HEK293 (cell line): Measurements from ENCODE around the gene EPS8L3.
A peak's percentile ranks its signal among the peaks of the same experiment; 100 is the strongest.

Source experiments
- BCL6B ChIP-seq: fragments of 450-650 bp; formaldehyde crosslinking; IDR thresholded peaks from 2 replicates; pipeline ENCODE4 v1.5.1; 2017; ENCODE audit warnings: missing biosample characterization, missing genetic modification characterization
- GLIS1 ChIP-seq: fragments of 450-650 bp; formaldehyde crosslinking; IDR thresholded peaks from 2 replicates; pipeline ENCODE4 v1.5.1; 2016; ENCODE audit warnings: missing biosample characterization, missing genetic modification characterization
- GLIS2 ChIP-seq: fragments of 450-650 bp; formaldehyde crosslinking; IDR thresholded peaks from 2 replicates; pipeline ENCODE4 v1.5.1; 2016; ENCODE audit warnings: missing biosample characterization, missing genetic modification characterization
- KLF16 ChIP-seq: fragments of 450-650 bp; formaldehyde crosslinking; IDR thresholded peaks from 2 replicates; pipeline ENCODE4 v1.5.1; 2017; ENCODE audit warnings: missing biosample characterization, missing genetic modification characterization
- MZF1 ChIP-seq: fragments of 450-650 bp; formaldehyde crosslinking; IDR thresholded peaks from 2 replicates; pipeline ENCODE4 v1.5.1; 2017; ENCODE audit warnings: missing biosample characterization, missing genetic modification characterization, borderline replicate concordance
- PRDM6 ChIP-seq: fragments of 450-650 bp; formaldehyde crosslinking; IDR thresholded peaks from 2 replicates; pipeline ENCODE4 v1.5.1; 2017; ENCODE audit warnings: missing biosample characterization, missing genetic modification characterization
- SCRT2 ChIP-seq: fragments of 450-650 bp; formaldehyde crosslinking; IDR thresholded peaks from 2 replicates; pipeline ENCODE4 v1.5.1; 2016; ENCODE audit warnings: missing biosample characterization, missing genetic modification characterization
- SP2 ChIP-seq: fragments of 450-650 bp; formaldehyde crosslinking; IDR thresholded peaks from 2 replicates; pipeline ENCODE4 v1.5.1; 2016; ENCODE audit warnings: missing biosample characterization, missing genetic modification characterization
- SP7 ChIP-seq: fragments of 450-650 bp; formaldehyde crosslinking; IDR thresholded peaks from 2 replicates; pipeline ENCODE4 v1.5.1; 2016; ENCODE audit warnings: missing biosample characterization, missing genetic modification characterization
- ZBTB20 ChIP-seq: fragments of 450-650 bp; formaldehyde crosslinking; IDR thresholded peaks from 2 replicates; pipeline ENCODE4 v1.5.1; 2016; ENCODE audit warnings: missing biosample characterization, missing genetic modification characterization
- ZBTB26 ChIP-seq: fragments of 450-650 bp; formaldehyde crosslinking; optimal IDR thresholded peaks from 2 replicates; pipeline ENCODE3; 2016; ENCODE audit warnings: missing biosample characterization, mild to moderate bottlenecking, missing genetic modification characterization
- ZBTB8A ChIP-seq: fragments of 450-650 bp; formaldehyde crosslinking; IDR thresholded peaks from 2 replicates; pipeline ENCODE4 v1.5.1; 2016; ENCODE audit warnings: missing biosample characterization, missing genetic modification characterization
- ZNF146 ChIP-seq: fragments of 450-650 bp; formaldehyde crosslinking; IDR thresholded peaks from 2 replicates; pipeline ENCODE4 v1.5.1; 2016; ENCODE audit warnings: missing biosample characterization, missing genetic modification characterization
- ZNF184 ChIP-seq: fragments of 450-650 bp; IDR thresholded peaks from 2 replicates; pipeline ENCODE4 v1.5.1; 2018; ENCODE audit warnings: missing biosample characterization, mild to moderate bottlenecking, missing genetic modification characterization
- ZNF23 ChIP-seq: fragments of 450-650 bp; formaldehyde crosslinking; IDR thresholded peaks from 2 replicates; pipeline ENCODE4 v1.5.1; 2016; ENCODE audit warnings: missing biosample characterization, missing genetic modification characterization, borderline replicate concordance
- ZNF529 ChIP-seq: fragments of 450-650 bp; formaldehyde crosslinking; IDR thresholded peaks from 2 replicates; pipeline ENCODE4 v1.5.1; 2017; ENCODE audit warnings: missing genetic modification characterization, missing biosample characterization; ENCODE audit not compliant: insufficient replicate concordance
- ZNF596 ChIP-seq: fragments of 450-650 bp; IDR thresholded peaks from 2 replicates; pipeline ENCODE4 v1.5.0; 2018; ENCODE audit warnings: missing biosample characterization, mild to moderate bottlenecking, missing genetic modification characterization, moderate library complexity
- ZNF645 ChIP-seq: fragments of 450-650 bp; formaldehyde crosslinking; IDR thresholded peaks from 2 replicates; pipeline ENCODE4; 2016; ENCODE audit warnings: missing biosample characterization, missing genetic modification characterization
- ZNF677 ChIP-seq: fragments of 450-650 bp; IDR thresholded peaks from 2 replicates; pipeline ENCODE4 v1.5.0; 2018; ENCODE audit warnings: missing biosample characterization, mild to moderate bottlenecking, missing genetic modification characterization, moderate library complexity
- ZNF76 ChIP-seq: fragments of 450-650 bp; formaldehyde crosslinking; IDR thresholded peaks from 2 replicates; pipeline ENCODE4; 2016; ENCODE audit warnings: low read depth, missing biosample characterization, missing genetic modification characterization, borderline replicate concordance
- ZNF777 ChIP-seq: fragments of 450-650 bp; formaldehyde crosslinking; IDR thresholded peaks from 2 replicates; pipeline ENCODE4 v1.5.1; 2017; ENCODE audit warnings: missing biosample characterization, missing genetic modification characterization, borderline replicate concordance
- ZNF843 ChIP-seq: fragments of 450-650 bp; formaldehyde crosslinking; IDR thresholded peaks from 2 replicates; pipeline ENCODE4 v1.5.1; 2016; ENCODE audit warnings: missing biosample characterization, missing genetic modification characterization
- ZSCAN23 ChIP-seq: fragments of 450-650 bp; formaldehyde crosslinking; IDR thresholded peaks from 2 replicates; pipeline ENCODE4 v1.5.1; 2016; ENCODE audit warnings: missing biosample characterization, missing genetic modification characterization
- TF ChIP-seq, protein P1 (sequence below): fragments of 450-650 bp; formaldehyde crosslinking; IDR thresholded peaks from 2 replicates; pipeline ENCODE4 v1.5.1; 2016; ENCODE audit warnings: missing biosample characterization, missing genetic modification characterization
- TF ChIP-seq, protein P2 (sequence below): fragments of 450-650 bp; formaldehyde crosslinking; IDR thresholded peaks from 2 replicates; pipeline ENCODE4 v1.5.1; 2016; ENCODE audit warnings: missing biosample characterization, missing genetic modification characterization
- TF ChIP-seq, protein P3 (sequence below): sonication (generic); formaldehyde crosslinking; IDR thresholded peaks from 2 replicates; pipeline ENCODE4 v1.8.1; 2022; ENCODE audit warnings: mild to moderate bottlenecking, moderate library complexity, missing genetic modification reagents
- TF ChIP-seq, protein P4 (sequence below): fragments of 450-650 bp; formaldehyde crosslinking; IDR thresholded peaks from 2 replicates; pipeline ENCODE4 v1.5.1; 2016; ENCODE audit warnings: missing biosample characterization, missing genetic modification characterization, borderline replicate concordance

The EPS8L3 gene

DNA sequence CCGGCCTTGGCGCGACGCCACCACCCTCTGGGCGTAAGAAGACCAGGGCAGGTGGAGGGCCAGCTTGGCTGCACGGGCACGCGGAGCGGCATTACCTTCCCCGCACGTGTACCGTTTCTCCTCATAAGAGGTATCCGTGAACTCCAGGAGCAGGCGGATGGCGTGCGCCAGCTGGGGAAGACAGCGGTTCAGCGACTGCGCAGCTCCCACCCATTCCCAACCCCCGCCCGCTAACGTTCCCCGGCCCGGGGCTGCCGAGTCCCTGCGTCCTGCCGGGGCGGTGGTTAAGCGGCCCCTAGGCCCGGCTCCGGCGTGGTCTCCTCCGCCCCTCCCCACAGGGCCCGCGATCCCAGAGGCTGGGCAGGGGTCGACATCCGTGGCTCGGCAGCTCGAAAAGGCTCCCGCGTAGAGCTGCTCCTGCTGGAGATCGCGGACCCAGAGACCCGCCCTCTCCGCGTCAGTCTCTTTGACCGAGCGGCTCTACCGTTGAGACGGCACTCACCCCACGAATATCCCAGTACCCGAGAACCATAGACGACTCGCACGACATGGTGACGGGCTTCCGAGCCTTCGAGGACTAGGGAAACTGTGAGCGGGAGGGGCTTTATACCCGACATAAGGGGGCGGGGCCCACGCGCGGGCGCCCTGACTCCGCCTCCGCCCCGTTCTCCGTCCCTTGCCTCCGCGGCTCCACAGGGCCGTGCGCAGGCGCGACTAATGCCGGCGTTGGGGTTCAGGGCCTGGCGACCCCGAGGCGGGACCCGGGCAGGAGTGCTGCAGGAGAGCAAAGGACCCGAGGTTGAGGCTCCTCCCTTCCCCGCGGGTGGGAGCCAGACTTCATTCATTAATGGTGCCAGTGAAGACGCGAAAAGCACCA is 23.7 kb downstream of the EPS8L3 start (continued):
- TF ChIP-seq ZNF596 (no peak), ZNF645 (tag by site-specific recombination) (no peak), ZNF677 (tag by site-specific recombination) (no peak), PRDM6 (no peak), ZBTB20 (tag by site-specific recombination) (peak; percentile 10; the same call in 1 of the 2 replicates), ZBTB8A (tag by site-specific recombination) (no peak), BCL6B (no peak), ZNF184 (tag by site-specific recombination) (no peak), KLF16 (tag by site-specific recombination) (0 out of 2 replicates have a peak, but pooled peaks have one; percentile 65), ZSCAN23 (tag by site-specific recombination) (no peak), ZNF529 (tag by site-specific recombination) (no peak), ZNF777 (tag by site-specific recombination) (peak; percentile 76; the same call in 1 of the 2 replicates), GLIS1 (tag by site-specific recombination) (0 out of 2 replicates have a peak, but pooled peaks have one; percentile 21), ZNF146 (tag by site-specific recombination) (no peak), GLIS2 (tag by site-specific recombination) (peak; percentile 32; the same call in 1 of the 2 replicates), ZNF843 (tag by site-specific recombination) (no peak), MZF1 (no peak), SP2 (tag by site-specific recombination) (peak; percentile 23; the same call in 1 of the 2 replicates), ZBTB26 (peak; percentile 43), ZNF23 (tag by site-specific recombination) (no peak), ZNF76 (tag by site-specific recombination) (0 out of 2 replicates have a peak, but pooled peaks have one; percentile 26), SP7 (tag by site-specific recombination) (0 out of 2 replicates have a peak, but pooled peaks have one; percentile 14), SCRT2 (tag by site-specific recombination) (no peak)
- TF ChIP-seq, protein P1, sequence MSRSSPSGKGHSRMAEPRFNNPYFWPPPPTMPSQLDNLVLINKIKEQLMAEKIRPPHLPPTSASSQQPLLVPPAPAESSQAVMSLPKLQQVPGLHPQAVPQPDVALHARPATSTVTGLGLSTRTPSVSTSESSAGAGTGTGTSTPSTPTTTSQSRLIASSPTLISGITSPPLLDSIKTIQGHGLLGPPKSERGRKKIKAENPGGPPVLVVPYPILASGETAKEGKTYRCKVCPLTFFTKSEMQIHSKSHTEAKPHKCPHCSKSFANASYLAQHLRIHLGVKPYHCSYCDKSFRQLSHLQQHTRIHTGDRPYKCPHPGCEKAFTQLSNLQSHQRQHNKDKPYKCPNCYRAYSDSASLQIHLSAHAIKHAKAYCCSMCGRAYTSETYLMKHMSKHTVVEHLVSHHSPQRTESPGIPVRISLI (tag by site-specific recombination), result no peak
- TF ChIP-seq, protein P2, sequence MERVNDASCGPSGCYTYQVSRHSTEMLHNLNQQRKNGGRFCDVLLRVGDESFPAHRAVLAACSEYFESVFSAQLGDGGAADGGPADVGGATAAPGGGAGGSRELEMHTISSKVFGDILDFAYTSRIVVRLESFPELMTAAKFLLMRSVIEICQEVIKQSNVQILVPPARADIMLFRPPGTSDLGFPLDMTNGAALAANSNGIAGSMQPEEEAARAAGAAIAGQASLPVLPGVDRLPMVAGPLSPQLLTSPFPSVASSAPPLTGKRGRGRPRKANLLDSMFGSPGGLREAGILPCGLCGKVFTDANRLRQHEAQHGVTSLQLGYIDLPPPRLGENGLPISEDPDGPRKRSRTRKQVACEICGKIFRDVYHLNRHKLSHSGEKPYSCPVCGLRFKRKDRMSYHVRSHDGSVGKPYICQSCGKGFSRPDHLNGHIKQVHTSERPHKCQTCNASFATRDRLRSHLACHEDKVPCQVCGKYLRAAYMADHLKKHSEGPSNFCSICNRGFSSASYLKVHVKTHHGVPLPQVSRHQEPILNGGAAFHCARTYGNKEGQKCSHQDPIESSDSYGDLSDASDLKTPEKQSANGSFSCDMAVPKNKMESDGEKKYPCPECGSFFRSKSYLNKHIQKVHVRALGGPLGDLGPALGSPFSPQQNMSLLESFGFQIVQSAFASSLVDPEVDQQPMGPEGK (tag by site-specific recombination), result peak; percentile 26; the same call in 1 of the 2 replicates
- TF ChIP-seq, protein P3, sequence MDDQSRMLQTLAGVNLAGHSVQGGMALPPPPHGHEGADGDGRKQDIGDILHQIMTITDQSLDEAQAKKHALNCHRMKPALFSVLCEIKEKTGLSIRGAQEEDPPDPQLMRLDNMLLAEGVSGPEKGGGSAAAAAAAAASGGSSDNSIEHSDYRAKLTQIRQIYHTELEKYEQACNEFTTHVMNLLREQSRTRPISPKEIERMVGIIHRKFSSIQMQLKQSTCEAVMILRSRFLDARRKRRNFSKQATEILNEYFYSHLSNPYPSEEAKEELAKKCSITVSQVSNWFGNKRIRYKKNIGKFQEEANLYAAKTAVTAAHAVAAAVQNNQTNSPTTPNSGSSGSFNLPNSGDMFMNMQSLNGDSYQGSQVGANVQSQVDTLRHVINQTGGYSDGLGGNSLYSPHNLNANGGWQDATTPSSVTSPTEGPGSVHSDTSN (CRISPR knock-in tag), result 0 out of 2 replicates have a peak, but pooled peaks have one; percentile 35
- TF ChIP-seq, protein P4, sequence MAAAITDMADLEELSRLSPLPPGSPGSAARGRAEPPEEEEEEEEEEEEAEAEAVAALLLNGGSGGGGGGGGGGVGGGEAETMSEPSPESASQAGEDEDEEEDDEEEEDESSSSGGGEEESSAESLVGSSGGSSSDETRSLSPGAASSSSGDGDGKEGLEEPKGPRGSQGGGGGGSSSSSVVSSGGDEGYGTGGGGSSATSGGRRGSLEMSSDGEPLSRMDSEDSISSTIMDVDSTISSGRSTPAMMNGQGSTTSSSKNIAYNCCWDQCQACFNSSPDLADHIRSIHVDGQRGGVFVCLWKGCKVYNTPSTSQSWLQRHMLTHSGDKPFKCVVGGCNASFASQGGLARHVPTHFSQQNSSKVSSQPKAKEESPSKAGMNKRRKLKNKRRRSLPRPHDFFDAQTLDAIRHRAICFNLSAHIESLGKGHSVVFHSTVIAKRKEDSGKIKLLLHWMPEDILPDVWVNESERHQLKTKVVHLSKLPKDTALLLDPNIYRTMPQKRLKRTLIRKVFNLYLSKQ, result no peak
